Measurements from ENCODE around the gene SYT6.

DNA sequence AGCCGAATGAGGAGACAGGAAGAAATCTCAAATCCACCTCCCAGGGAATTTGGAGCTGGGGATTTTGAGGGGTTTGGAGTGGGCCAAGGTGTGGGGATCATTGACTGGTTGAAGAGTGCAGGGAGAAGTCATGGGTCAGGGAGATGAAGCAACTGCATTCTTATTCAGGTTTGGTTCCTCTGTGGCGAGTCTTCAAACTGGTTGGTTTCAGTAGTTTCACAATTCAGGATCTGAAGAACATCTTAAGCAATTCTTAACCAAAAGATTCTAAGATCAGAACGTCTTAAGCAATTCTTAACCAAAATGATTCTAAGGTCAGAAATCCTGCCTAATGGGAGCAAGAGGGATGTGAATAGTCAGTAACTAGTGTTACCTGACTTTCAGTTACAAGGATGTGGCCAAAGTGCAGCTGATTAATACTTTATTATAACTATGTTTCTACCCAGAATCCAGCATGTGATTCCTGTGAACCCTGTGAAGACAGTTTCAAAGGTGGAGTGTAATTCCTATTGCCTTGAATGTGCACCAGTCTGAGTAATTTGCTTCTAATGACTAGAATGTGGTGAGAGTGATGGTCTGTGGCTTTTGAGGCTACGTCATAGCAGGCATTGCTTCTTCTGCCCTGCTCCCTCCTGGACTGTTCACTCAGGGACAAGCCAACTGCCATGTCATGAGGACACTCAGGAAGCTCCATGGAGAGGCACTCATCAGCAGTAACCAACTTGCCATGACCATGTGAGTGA is 113.2 kb downstream of the SYT6 start:
- TF ChIP-seq, protein P1, sequence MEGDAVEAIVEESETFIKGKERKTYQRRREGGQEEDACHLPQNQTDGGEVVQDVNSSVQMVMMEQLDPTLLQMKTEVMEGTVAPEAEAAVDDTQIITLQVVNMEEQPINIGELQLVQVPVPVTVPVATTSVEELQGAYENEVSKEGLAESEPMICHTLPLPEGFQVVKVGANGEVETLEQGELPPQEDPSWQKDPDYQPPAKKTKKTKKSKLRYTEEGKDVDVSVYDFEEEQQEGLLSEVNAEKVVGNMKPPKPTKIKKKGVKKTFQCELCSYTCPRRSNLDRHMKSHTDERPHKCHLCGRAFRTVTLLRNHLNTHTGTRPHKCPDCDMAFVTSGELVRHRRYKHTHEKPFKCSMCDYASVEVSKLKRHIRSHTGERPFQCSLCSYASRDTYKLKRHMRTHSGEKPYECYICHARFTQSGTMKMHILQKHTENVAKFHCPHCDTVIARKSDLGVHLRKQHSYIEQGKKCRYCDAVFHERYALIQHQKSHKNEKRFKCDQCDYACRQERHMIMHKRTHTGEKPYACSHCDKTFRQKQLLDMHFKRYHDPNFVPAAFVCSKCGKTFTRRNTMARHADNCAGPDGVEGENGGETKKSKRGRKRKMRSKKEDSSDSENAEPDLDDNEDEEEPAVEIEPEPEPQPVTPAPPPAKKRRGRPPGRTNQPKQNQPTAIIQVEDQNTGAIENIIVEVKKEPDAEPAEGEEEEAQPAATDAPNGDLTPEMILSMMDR (IDR thresholded peaks at IDR 0.05 in 8 of 11, conservative IDR thresholded peaks at IDR 0.05 in 3 of 11), result no peak
- no peak for TF ChIP-seq POLR2AphosphoS5 (IDR thresholded peaks at IDR 0.05)
